Islet of Langerhans (tissue), 1 donor: ENCODE measurements around the gene KCNMA1.

Experiments
- FAIRE-seq: peaks from one replicate; lab custom pipeline; 2011; peaks lifted over from hg19 to GRCh38; lab: Jason Lieb, UNC

Gene KCNMA1

GRCh38 chr10:77144656-77145055, 493.0 kb downstream of the KCNMA1 start:
- no peak for FAIRE-seq

- no peak for FAIRE-seq
These were observed 498.1 kb downstream of the KCNMA1 start for GRCh38 chr10:77139252-77140160.

DNA sequence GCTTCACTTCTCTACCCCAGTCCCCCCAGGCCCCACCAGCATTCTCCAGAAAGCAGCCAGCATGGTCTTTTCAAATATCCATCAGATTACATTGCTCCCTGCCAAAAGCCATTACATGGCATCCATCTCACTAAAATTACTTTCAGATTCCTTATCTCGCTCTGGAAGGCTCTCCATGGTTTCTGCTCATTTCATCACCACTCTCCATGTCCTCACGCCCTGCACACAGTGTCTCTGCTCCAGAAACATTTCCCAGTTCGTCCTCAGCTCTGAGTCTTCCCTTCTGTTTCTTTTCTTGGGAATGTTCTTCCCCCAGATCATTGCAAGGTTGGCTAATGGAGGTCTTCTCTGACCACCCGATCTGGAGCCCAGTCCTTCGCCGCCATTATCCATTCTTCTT, 499.1 kb downstream of the KCNMA1 start:
- no peak for FAIRE-seq

DNA sequence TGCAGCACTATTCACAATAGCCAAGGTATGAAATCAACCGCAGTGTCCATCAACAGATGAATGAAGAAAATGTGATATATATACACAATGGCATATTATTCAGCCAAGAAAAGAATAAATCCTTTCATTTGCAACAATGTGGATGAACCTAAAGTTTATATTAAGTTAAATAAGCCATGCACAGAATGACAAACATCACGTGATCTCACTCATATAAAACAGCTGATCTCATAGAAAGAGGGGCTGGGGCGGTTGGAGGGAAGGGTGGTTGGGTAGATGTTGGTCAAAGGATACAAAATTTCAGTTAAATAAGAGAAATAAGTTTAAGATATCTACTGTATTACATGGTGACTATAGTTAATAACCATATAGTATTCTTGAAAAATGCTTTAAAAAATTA, 502.1 kb downstream of the KCNMA1 start:
- FAIRE-seq: peak; percentile 41

- no peak for FAIRE-seq
These were observed 506.4 kb downstream of the KCNMA1 start for GRCh38 chr10:77131214-77131613.

- no peak for FAIRE-seq
These were observed 510.4 kb downstream of the KCNMA1 start for GRCh38 chr10:77127243-77127642.

- no peak for FAIRE-seq
These were observed 512.4 kb downstream of the KCNMA1 start for GRCh38 chr10:77125231-77125630.

GRCh38 chr10:77123330-77123729, 514.3 kb downstream of the KCNMA1 start:
- no peak for FAIRE-seq

- FAIRE-seq: no peak
These were observed 515.8 kb downstream of the KCNMA1 start for GRCh38 chr10:77121829-77122228.

DNA sequence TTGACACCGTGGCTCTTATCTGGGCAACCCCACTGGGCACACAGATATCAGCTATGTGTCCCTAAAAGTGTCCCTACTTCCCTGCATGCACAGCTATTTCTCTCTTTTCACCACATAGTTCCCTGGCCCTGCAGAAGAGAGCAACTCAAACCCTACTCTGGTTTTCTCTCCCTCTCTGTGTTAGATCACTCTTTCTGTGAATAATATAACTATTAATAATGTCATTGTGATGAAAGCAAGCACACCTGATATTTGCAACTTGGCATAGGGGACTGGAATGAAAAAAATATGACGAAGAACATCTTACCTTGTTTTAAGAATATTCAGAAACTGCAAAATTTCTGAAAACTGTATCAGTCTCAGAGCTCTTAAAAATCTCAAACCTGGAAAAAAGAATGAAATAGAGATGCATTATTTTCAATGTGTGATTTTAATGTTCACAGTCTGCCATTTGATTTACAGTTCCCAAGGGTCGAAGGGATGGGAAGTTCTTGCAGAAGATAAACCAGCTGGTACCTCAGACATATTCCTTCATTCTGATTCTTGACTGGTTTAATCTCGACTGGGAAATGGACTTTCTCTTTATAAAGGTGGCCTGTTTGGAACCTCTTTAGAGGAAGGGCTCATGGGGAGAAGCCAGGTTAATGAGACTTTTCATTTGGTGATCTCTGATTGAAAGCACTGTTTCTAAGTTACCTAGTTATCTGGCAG, 516.8 kb downstream of the KCNMA1 start:
- FAIRE-seq: no peak

GRCh38 chr10:77120012-77120411, 517.6 kb downstream of the KCNMA1 start:
- FAIRE-seq: peak; percentile 64

DNA sequence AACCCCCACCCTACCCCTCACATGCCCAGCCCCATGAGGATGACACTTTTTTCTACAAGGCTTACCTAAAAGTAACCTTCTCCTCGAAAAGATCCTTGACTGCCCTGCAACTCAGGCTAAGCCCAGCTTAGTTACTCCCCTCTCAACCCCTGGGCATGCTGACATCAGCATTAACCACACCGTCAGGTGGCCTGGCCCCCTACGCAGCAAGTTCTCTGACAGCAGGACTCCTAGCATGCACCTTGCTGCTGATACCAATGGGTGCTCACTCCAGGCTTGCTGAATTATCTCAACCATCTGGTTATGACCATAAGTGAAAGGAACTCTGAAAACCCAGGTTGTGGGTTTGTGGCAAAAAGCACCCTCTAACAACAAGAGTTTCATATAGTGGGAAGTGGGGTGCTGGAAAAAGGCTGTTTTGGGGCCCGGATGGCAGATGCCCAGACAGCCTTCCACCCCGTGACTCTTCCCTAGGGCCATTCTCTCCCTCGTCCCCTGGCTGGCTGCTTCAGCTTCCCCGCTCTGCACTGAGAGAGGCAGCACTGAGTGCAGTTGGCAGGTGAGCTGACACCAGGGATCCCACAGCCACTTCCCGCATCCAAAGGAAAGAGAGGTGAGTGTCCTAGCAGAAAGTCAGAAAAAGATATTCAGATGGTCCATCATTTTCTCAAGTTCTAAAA, 518.9 kb downstream of the KCNMA1 start:
- no peak for FAIRE-seq

- no peak for FAIRE-seq
These were observed 520.1 kb downstream of the KCNMA1 start for GRCh38 chr10:77117501-77117900.

GRCh38 chr10:77116904-77117303, 520.7 kb downstream of the KCNMA1 start:
- no peak for FAIRE-seq

GRCh38 chr10:77114181-77114821, 523.3 kb downstream of the KCNMA1 start:
- no peak for FAIRE-seq

DNA sequence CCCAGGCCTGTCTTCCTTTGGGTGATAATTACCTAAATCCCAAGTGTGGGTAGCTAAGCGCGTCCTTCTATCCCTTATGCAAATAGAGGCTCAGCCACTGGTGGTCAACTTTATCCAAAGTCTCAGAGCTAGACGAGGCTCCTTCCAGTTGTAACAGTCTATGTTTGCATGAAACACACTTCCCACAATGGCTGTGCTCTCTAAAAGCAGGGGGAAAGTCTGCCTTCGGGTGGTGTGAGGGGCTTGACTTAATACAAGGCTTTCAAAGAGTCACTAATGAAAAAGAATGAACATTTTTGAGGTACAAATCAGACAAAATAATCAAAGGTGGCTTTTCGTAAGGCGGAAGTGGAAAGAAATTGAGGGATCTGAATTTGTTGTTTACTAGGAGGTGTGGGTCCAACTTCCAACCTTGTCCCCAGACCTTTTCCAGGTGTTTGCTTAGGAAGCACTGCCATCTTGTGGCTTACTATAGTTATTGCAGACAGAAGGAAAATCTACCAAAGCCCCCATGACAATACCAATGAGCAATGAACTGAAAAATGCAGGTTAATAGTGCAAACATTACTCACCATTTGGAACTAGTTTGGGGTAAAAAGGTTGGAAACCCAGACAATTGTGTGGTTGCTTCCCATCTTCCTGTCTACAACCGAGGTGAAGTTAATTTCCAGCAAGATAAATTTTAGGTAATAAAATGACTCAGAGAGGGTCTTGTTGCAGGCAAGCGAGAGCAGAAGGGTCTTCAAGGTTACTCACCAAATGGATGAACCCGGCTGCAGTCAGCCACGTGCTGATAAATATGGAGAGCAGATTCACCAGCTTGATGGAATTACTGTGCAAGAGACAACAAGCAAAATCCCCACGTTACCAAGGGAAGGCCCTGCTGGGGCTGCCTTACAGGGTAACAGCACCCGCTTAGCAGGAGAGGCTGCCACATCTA, 525.7 kb downstream of the KCNMA1 start:
- peak; percentile 98 for FAIRE-seq

GRCh38 chr10:77110757-77111156, 526.9 kb downstream of the KCNMA1 start:
- no peak for FAIRE-seq

DNA sequence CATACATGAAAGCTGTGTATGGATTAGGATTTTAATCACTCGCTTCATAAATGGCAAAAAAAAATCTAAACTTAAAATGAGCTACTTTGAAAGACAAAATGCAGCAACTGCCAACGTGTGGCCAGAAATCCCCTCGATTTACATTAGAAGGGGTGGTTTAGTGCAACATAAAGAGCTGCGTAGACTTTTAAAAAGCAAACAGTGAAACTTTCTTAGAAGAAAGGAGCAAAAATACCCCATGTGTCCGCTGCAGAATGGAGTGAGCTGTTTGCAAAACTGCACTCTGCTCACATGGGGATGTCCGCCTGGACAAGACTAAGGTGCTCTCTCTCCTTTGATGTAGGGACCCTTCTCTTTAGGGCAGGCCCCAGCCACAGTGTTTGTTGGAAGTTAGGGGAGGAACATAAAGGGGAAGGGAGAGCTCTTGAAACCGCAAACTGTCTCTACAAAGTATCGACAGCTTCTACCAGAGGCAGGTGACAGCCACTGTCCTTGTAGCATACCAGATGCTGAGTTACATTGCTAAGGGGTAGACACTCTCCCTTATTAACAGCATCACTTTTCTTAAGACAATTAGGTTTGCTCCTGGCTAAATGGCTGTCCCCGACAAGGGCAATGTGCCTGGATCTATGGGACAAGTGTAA, 528.1 kb downstream of the KCNMA1 start:
- no peak for FAIRE-seq

DNA sequence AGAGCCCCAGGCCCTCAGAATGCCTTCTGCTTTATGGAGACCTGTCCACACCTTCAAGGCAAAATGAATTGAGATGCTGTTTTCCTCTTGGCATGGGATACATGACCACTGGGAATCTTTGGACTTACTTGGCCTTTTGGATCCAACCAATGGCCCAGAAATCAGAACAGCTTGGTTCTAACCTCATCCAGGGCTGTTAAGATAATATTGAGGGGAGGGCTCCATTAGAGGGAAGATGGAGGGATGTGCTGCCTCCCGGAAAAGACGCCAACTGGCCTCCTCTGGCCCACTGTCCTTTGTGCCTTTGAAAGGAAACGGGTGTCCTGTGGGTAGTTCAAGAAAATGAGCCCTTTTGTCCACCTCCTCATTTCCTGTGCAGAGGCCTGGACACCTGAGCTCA, 530.9 kb downstream of the KCNMA1 start:
- no peak for FAIRE-seq

DNA sequence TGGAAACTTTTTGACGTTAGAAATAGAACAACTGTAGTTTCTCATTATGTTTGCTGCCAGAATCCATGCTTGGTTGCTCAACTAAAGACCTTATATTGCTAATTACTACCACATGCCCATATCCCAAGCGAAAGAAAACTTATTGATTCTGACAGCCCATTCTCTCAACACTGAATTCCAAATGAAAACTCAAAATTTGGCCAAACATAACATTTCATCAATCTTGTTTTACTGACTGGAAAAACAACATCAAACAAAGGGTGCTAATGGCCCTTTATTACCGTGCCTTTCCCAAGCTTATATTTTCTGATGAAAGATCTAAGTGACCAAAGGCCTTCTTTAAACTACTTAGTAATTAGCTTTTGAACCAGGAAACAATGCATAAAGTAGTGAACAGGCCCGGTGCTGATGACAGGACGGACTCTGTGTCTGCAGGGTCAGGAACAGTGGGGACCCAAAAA, 531.8 kb downstream of the KCNMA1 start:
- peak; percentile 13 for FAIRE-seq
